Stomach (tissue), 9 donors: Measurements from ENCODE around the gene KRT13. TPM values are rescaled to one million over a fixed set of nuclear protein-coding genes. Genes with fewer than 3 reads are reported as not detected.
A peak's percentile ranks its signal among the peaks of the same experiment; 100 is the strongest.

ENCODE experiments used
- DNase-seq, 2 donors: peaks; one replicate each; pipeline versions ENCODE4 v3.0.0 to v3.0.0-alpha.2; 2013 to 2019
- H3K27ac ChIP-seq, 5 donors: fragments of 200-600 bp in 4 of 5; sonication (generic) in 4 of 5; one replicate each; pipeline ENCODE4 v1.5.1; 2013 to 2019; ENCODE audit warnings: mild to moderate bottlenecking in 1 of 5, moderate library complexity in 1 of 5
- H3K27me3 ChIP-seq, 3 donors: fragments of 200-600 bp; sonication (generic); one replicate each; pipeline ENCODE4 v1.5.1; 2017 to 2019; ENCODE audit warnings: mixed run types in 1 of 3
- H3K36me3 ChIP-seq, 4 donors: fragments of 200-600 bp; sonication (generic); 1 replicate in 3 of 4; 2 replicates in 1 of 4; pipeline ENCODE4 v1.5.1; 2016 to 2019
- H3K4me1 ChIP-seq, 4 donors: fragments of 200-600 bp; sonication (generic); one replicate each; pipeline ENCODE4 v1.5.1; 2016 to 2019
- H3K4me3 ChIP-seq, 4 donors: fragments of 200-600 bp; sonication (generic) in 3 of 4; one replicate each; pipeline ENCODE4 v1.5.1; 2016 to 2019; ENCODE audit warnings: mild to moderate bottlenecking in 1 of 4
- H3K9me3 ChIP-seq, 4 donors: fragments of 200-600 bp; sonication (generic); one replicate each; pipeline ENCODE4 v1.5.1; 2016 to 2019
- EP300 ChIP-seq: sonication (generic); formaldehyde crosslinking; IDR thresholded peaks from one replicate; pipeline ENCODE4 v1.6.1; 2017; ENCODE audit warnings: antibody characterized with exemption
- POLR2A ChIP-seq, 4 donors: fragments of 450-650 bp; IDR thresholded peaks; one replicate each; pipeline ENCODE4 v1.6.1; 2016; ENCODE audit warnings: antibody characterized with exemption in 4 of 4, control low read depth in 2 of 4, mild to moderate bottlenecking in 1 of 4, moderate library complexity in 1 of 4
- POLR2AphosphoS5 ChIP-seq, 3 donors: sonication (generic); formaldehyde crosslinking; IDR thresholded peaks; one replicate each; pipeline ENCODE4 v1.6.1; 2016; ENCODE audit warnings: antibody characterized with exemption in 3 of 3
- WGBS, 5 donors: extraction: QIAGEN DNeasy Blood & Tissue Kit in 3 of 5; methylation state at CpG; one replicate each; pipeline versions ENCODE4 v1.1.5 to v1.1.7; 2013 to 2018; 5-methylcytosine and 5-hydroxymethylcytosine counted together
- intact Hi-C: fragments of 100-400 bp; cut with DNase I; formaldehyde crosslinking; loops from one replicate; pipeline ENCODE4 v1.15.1; 2023; ENCODE audit warnings: low total_unique reads
- polyA plus RNA-seq, 3 donors: library from polyadenylated mRNA; stranded (reverse); fragments of 200-250 nt; gene quantifications; one replicate each; pipeline ENCODE4 v1.2.3, GENCODE V29; 2013
- total RNA-seq, 5 donors: library from RNA; depleted of rRNA; stranded (reverse); fragments of >200 nt; gene quantifications; one replicate each; pipeline versions ENCODE4 v1.1.0 to v1.2.3, GENCODE V29; 2014 to 2016
- TF ChIP-seq, protein P1 (sequence below), 7 experiments: fragments of 450-650 bp in 4 of 7; fragments of 200-600 bp in 3 of 7; sonication (generic) in 3 of 7; IDR thresholded peaks; one replicate each; pipeline ENCODE4 v1.5.1; 2016 to 2019; ENCODE audit warnings: antibody characterized with exemption in 7 of 7, control low read depth in 2 of 7, mild to moderate bottlenecking in 1 of 7
- donor health status: healthy with polysubstance abuse.
- donor health status: Bipolar disorder and iron deficiency.
- donor health status: healthy.

KRT13 gene
- total and polyA plus RNA-seq, 8 donors: 1.1 to 12,460 (median 16.2) TPM; not detected in 1

DNA sequence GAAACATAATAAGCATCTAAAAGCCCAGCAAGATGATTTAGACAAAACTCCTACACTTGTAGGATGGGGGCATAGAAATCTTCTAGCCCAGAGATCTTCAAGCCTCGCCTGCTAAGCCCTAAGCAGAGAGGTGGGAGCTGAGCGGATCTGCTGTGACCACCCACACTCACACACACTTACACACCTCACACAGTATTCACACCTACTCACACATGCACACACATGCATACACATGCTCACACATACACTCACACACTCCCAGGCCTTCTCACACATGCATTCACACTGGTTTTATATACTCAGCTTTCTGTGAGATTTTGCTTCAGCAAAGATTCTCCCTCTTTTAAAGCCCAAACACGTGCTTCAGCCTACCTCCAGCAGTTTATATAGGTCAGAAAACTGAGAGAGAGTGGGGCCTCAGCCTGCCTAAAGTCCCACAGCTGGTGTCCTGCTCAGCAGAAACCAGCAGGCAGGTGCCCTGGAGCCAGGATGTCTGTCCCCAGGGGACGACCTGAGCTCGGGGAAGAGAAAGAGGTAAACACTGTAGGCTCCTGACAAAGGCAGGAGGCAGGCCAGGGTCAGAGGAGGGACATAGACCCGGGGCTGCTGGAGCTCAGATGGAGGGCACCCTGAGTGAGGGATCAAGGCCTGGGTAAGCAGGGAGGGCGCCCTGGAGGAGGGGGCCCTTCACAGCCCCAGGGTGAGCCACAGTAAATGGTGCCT, 34.7 kb upstream of the KRT13 start:
- no peak for TF ChIP-seq POLR2AphosphoS5 (IDR thresholded peaks at IDR 0.05)
- H3K4me1 ChIP-seq: peaks cover 0 to 10% (median 0%) of the 10 kb centered on the region in 4 donors
- intact Hi-C loops: no loop called here
- H3K36me3 ChIP-seq: no peaks in the 10 kb centered on the region
- WGBS, 5 donors: 52 to 72% (median 57%) methylated on average over 7 of the region's 7 CpGs
- no peak for DNase-seq
- H3K27ac ChIP-seq: no peak overlapping the region
- no peaks in the 10 kb centered on the region for H3K9me3 ChIP-seq
- no peak overlapping the region for H3K4me3 ChIP-seq
- H3K27me3 ChIP-seq: peaks cover 0 to 13% (median 0%) of the 10 kb centered on the region in 3 donors

DNA sequence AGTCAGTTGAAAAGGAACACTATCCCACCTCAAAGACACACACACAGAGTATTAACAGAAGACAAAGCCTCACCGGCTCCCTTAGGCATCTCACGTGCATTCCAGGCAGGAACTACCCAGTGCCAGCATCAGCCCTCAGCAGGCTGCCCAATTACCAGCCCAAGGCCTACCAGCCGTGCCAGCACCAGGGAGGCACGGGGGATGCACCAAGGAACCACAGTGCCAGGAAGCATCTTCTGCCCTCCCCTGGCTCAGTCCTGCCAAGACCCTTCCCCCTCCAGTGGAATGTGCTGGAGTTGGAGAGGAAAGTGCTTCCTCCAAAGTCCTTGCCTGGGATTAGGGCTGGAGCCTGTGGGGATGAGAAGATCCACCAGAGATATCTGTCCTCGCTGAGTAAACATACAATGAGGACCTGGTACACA, 33.7 kb upstream of the KRT13 start:
- no peak overlapping the region for H3K27ac ChIP-seq

DNA sequence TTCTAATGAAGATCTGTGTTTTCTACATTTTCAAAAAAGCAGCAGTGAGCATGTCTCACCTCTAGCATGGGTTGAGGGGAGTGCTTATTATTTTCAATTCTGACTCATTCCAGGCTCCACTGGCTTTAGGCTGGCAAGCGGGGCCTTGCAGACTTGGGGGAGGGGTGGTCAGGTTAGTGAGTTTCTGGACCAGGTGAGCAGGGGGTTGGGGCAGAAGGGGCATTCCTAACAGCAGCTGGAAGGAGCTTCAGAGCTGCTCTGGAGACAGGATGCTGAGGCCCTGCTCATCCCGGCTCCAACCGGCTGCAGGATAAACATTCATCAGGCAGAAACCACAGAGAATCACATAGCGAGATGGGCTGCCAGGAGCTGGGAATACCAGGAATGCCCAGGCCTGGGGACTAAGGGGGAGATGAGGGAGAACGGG, 33.2 kb upstream of the KRT13 start:
- H3K4me1 ChIP-seq: peaks cover 0 to 4% (median 0%) of the 10 kb centered on the region in 4 donors
- H3K27ac ChIP-seq: no peak overlapping the region
- peak in 1 of 2 donors; percentile 47 for DNase-seq
- no peaks in the 10 kb centered on the region for H3K36me3 ChIP-seq
- peaks cover 0 to 21% (median 4%) of the 10 kb centered on the region in 3 donors for H3K27me3 ChIP-seq
- TF ChIP-seq POLR2AphosphoS5 (IDR thresholded peaks at IDR 0.05) (no peak), POLR2A (IDR thresholded peaks at IDR 0.05) (no peak), EP300 (no peak)
- TF ChIP-seq, protein P1, sequence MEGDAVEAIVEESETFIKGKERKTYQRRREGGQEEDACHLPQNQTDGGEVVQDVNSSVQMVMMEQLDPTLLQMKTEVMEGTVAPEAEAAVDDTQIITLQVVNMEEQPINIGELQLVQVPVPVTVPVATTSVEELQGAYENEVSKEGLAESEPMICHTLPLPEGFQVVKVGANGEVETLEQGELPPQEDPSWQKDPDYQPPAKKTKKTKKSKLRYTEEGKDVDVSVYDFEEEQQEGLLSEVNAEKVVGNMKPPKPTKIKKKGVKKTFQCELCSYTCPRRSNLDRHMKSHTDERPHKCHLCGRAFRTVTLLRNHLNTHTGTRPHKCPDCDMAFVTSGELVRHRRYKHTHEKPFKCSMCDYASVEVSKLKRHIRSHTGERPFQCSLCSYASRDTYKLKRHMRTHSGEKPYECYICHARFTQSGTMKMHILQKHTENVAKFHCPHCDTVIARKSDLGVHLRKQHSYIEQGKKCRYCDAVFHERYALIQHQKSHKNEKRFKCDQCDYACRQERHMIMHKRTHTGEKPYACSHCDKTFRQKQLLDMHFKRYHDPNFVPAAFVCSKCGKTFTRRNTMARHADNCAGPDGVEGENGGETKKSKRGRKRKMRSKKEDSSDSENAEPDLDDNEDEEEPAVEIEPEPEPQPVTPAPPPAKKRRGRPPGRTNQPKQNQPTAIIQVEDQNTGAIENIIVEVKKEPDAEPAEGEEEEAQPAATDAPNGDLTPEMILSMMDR (IDR thresholded peaks at IDR 0.05): no peak
- H3K4me3 ChIP-seq: no peak overlapping the region
- WGBS, 5 donors: 71 to 83% (median 77%) methylated on average over 5 of the region's 5 CpGs
- intact Hi-C loops: no loop called here
- no peaks in the 10 kb centered on the region for H3K9me3 ChIP-seq

More for the DNA sequence above, 33.7 kb upstream of the KRT13 start:
- peaks cover 0 to 16% (median 4%) of the 10 kb centered on the region in 3 donors for H3K27me3 ChIP-seq
- TF ChIP-seq, protein P1 (IDR thresholded peaks at IDR 0.05): no peak
- TF ChIP-seq POLR2A (IDR thresholded peaks at IDR 0.05) (no peak), EP300 (no peak), POLR2AphosphoS5 (IDR thresholded peaks at IDR 0.05) (no peak)
- no peaks in the 10 kb centered on the region for H3K9me3 ChIP-seq
- intact Hi-C loops: no loop called here
- WGBS, 5 donors: 70 to 88% (median 85%) methylated on average over 3 to 5 of the region's 5 CpGs
- DNase-seq: no peak
- H3K4me1 ChIP-seq: peaks cover 0 to 4% (median 0%) of the 10 kb centered on the region in 4 donors
- no peak overlapping the region for H3K4me3 ChIP-seq
- no peaks in the 10 kb centered on the region for H3K36me3 ChIP-seq

DNA sequence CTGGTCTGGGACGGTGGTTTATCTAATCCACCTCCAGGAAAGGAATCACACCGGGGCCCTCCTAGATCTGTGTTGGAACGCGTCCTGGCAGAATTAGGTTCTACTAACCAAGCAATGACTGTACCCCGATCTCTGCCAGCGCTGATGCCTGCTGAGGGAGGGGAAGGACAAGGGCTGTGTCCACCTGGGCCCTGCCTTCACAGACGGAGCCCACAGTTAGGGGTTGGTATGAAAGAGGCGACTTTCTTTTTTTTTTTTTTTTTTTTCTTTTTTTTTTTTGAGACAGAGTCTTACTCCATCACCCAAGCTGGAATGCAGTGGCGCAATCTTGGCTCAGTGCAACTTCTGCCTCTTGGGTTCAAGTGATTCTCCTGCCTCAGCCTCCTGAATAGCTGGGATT, 32.6 kb upstream of the KRT13 start:
- Histone ChIP-seq H3K36me3 (no peaks in the 10 kb centered on the region), H3K27me3 (peaks cover 0 to 23% (median 4%) of the 10 kb centered on the region in 3 donors), H3K27ac (no peak overlapping the region), H3K4me3 (no peak overlapping the region), H3K9me3 (no peaks in the 10 kb centered on the region), H3K4me1 (peaks cover 0 to 4% (median 0%) of the 10 kb centered on the region in 4 donors)
- DNase-seq: no peak
- WGBS, 5 donors: 85 to 93% (median 88%) methylated on average over 8 to 9 of the region's 9 CpGs
- TF ChIP-seq POLR2AphosphoS5 (IDR thresholded peaks at IDR 0.05) (no peak), POLR2A (IDR thresholded peaks at IDR 0.05) (no peak), EP300 (no peak)
- TF ChIP-seq, protein P1 (IDR thresholded peaks at IDR 0.05): no peak
- intact Hi-C loops: no loop called here

DNA sequence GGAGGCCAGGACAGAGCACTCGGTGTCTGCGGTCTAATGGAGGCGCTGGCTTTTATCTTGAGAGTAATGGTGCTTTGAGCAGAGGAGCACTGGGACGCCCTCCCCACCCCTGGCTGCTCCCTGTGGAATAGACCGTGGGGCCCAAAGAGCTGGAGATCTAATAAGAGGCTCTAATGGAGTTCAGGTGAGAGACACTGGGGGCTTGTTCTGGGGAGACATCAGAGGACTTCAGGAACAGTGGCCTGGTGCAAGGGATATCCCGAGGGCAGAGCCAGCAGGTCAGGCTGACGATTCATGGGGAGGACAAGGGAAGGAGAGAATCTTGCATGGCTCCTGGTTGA, 32.2 kb upstream of the KRT13 start:
- WGBS, 5 donors: 85 to 94% (median 90%) methylated on average over 7 of the region's 7 CpGs
- Histone ChIP-seq H3K27me3 (peaks cover 0 to 23% (median 4%) of the 10 kb centered on the region in 3 donors), H3K4me3 (no peak overlapping the region), H3K9me3 (no peaks in the 10 kb centered on the region), H3K36me3 (no peaks in the 10 kb centered on the region), H3K27ac (no peak overlapping the region), H3K4me1 (peaks cover 0 to 4% (median 0%) of the 10 kb centered on the region in 4 donors)
- TF ChIP-seq POLR2AphosphoS5 (IDR thresholded peaks at IDR 0.05) (no peak), EP300 (no peak), POLR2A (IDR thresholded peaks at IDR 0.05) (no peak)
- TF ChIP-seq, protein P1 (IDR thresholded peaks at IDR 0.05): no peak
- intact Hi-C loops: no loop called here
- DNase-seq: no peak
